Calu3 (cell line): Measurements from ENCODE around the gene SH3TC2. TPM values are rescaled to one million over a fixed set of nuclear protein-coding genes. Genes with fewer than 3 reads are reported as not detected.

Experiments
- BruUV-seq: library from RNA; stranded (reverse); fragments of 400-500 nt; replicated peaks from 2 replicates; lab custom pipeline; 2021; lab: Mats Ljungman, UMichigan
- CTCF ChIA-PET: fragments of 300-600 bp; sonication (Branson Sonifier 250); formaldehyde crosslinking; loops from one replicate; lab custom pipeline; 2022; ENCODE audit warnings: antibody characterized with exemption; lab: Charles Lee
- DNase-seq: peaks from one replicate; pipeline ENCODE4 v3.0.0; 2022
- H3K27ac Mint-ChIP-seq: one replicate; pipeline ENCODE4 v1.8.0; 2022; ENCODE audit warnings: mixed read lengths; ENCODE audit not compliant: unreplicated experiment
- H3K27me3 Mint-ChIP-seq: one replicate; pipeline ENCODE4 v1.8.0; 2022; ENCODE audit warnings: mixed read lengths; ENCODE audit not compliant: unreplicated experiment
- H3K36me3 Mint-ChIP-seq: one replicate; pipeline ENCODE4 v1.8.0; 2022; ENCODE audit warnings: mild to moderate bottlenecking, moderate library complexity, mixed read lengths; ENCODE audit not compliant: insufficient read depth, unreplicated experiment
- H3K4me1 Mint-ChIP-seq: one replicate; pipeline ENCODE4 v1.8.0; 2022; ENCODE audit warnings: mild to moderate bottlenecking, low read depth, mixed read lengths; ENCODE audit not compliant: unreplicated experiment
- H3K4me3 Mint-ChIP-seq: one replicate; pipeline ENCODE4 v1.8.0; 2022; ENCODE audit warnings: mild to moderate bottlenecking, low read depth, moderate library complexity, mixed read lengths; ENCODE audit not compliant: unreplicated experiment
- H3K9me3 Mint-ChIP-seq: one replicate; pipeline ENCODE4 v1.8.0; 2022; ENCODE audit warnings: low read depth, mixed read lengths; ENCODE audit not compliant: unreplicated experiment
- CTCF ChIP-seq: fragments of 200-600 bp; IDR thresholded peaks from one replicate; pipeline ENCODE4 v1.8.0; 2022; ENCODE audit warnings: antibody characterized with exemption; ENCODE audit not compliant: unreplicated experiment
- intact Hi-C: fragments of 100-400 bp; cut with micrococcal nuclease; formaldehyde crosslinking; loops from one replicate; pipeline ENCODE4 v1.10.0; 2022; ENCODE audit not compliant: unreplicated experiment
- total RNA-seq: library from RNA; stranded (reverse); gene quantifications from 2 replicates; pipeline ENCODE4 v1.2.3, GENCODE V29; 2022

The SH3TC2 gene
- total RNA-seq, 1 experiment from 2014 or later = 60.3 TPM

- CTCF ChIA-PET = no interaction called here
- BruUV-seq = no TSS peak
- no peaks in the 10 kb centered on the region for H3K4me1 Mint-ChIP-seq
- H3K4me3 Mint-ChIP-seq = no peak overlapping the region
- no peak for TF ChIP-seq CTCF
- intact Hi-C loops = no loop called here
- H3K27me3 Mint-ChIP-seq = no peaks in the 10 kb centered on the region
- H3K27ac Mint-ChIP-seq = no peak overlapping the region
- H3K9me3 Mint-ChIP-seq = peaks cover 9% of the 10 kb centered on the region
- no peaks in the 10 kb centered on the region for H3K36me3 Mint-ChIP-seq
- no peak for DNase-seq
Measured at GRCh38 chr5:149088686-149089085, 25.8 kb upstream of the SH3TC2 start.

- BruUV-seq = no TSS peak
- H3K27ac Mint-ChIP-seq = no peak overlapping the region
Measured at GRCh38 chr5:149083846-149084245, 21.0 kb upstream of the SH3TC2 start.

GRCh38 chr5:149082271-149082670 lies 19.4 kb upstream of the SH3TC2 start:
- no TSS peak for BruUV-seq
- intact Hi-C loops = no loop called here
- no peak overlapping the region for H3K27ac Mint-ChIP-seq
- H3K36me3 Mint-ChIP-seq = no peaks in the 10 kb centered on the region
- TF ChIP-seq CTCF = no peak
- H3K9me3 Mint-ChIP-seq = peaks cover 11% of the 10 kb centered on the region
- no peaks in the 10 kb centered on the region for H3K27me3 Mint-ChIP-seq
- peaks cover 7% of the 10 kb centered on the region for H3K4me1 Mint-ChIP-seq
- no peak for DNase-seq
- no peak overlapping the region for H3K4me3 Mint-ChIP-seq
- CTCF ChIA-PET = interaction anchor here (0.7 kb wide), 1 partner anchor 190 kb away, joined by 5 read pairs; no protein-coding TSS in a partner anchor

More at GRCh38 chr5:149083846-149084245, 21.0 kb upstream of the SH3TC2 start:
- TF ChIP-seq CTCF = no peak
- no peak overlapping the region for H3K4me3 Mint-ChIP-seq
- CTCF ChIA-PET = interaction anchor here (0.7 kb wide), 1 partner anchor 10 kb away, joined by 3 read pairs; no protein-coding TSS in a partner anchor
- H3K4me1 Mint-ChIP-seq = peaks cover 7% of the 10 kb centered on the region
- H3K36me3 Mint-ChIP-seq = no peaks in the 10 kb centered on the region
- no peaks in the 10 kb centered on the region for H3K27me3 Mint-ChIP-seq
- no peak for DNase-seq
- intact Hi-C loops = no loop called here
- peaks cover 9% of the 10 kb centered on the region for H3K9me3 Mint-ChIP-seq

- CTCF ChIA-PET = no interaction called here
- DNase-seq = no peak
- Mint-ChIP-seq H3K9me3 (peaks cover 17% of the 10 kb centered on the region), H3K36me3 (no peaks in the 10 kb centered on the region), H3K4me3 (no peak overlapping the region), H3K27ac (no peak overlapping the region), H3K4me1 (peaks cover 7% of the 10 kb centered on the region), H3K27me3 (no peaks in the 10 kb centered on the region)
- no peak for TF ChIP-seq CTCF
- intact Hi-C loops = no loop called here
- BruUV-seq = no TSS peak
Measured at GRCh38 chr5:149080294-149080693, 17.4 kb upstream of the SH3TC2 start.
